Measurements from ENCODE around the gene SIMC1. TPM values are rescaled to one million over a fixed set of nuclear protein-coding genes. Genes with fewer than 3 reads are reported as not detected.
"Not testable (repeated sequence)": the region's sequence is repeated elsewhere in the genome, so short reads cannot be mapped to it uniquely, and the experiment has no call there.

The SIMC1 gene
- polyA plus RNA-seq, 3 donors: 3.4 to 5.3 (median 4.2) TPM

DNA sequence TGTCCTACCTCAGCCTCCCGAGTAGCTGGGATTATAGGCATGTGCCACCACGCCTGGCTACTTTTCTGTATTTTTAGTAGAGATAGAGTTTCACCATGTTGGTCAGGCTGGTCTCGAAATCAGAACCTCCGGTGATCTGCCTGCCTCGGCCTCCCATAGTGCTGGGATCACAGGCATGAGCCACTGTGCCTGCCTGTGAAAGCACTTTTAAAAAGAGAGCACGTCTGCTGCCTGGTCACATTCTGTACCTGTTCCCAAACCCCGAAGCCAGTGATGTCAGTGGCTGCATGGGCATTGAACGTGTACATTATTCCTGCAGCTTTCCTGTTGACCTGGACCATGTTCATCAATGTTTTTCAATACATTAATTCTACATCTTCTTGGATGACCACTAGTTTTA lies 35.1 kb upstream of the SIMC1 start:
- 76 to 77% (median 77%) methylated on average over 8 of the region's 8 CpGs for WGBS, 3 donors
- H3K27ac ChIP-seq (ENCODE audit: low read depth, low read length): no peak overlapping the region

DNA sequence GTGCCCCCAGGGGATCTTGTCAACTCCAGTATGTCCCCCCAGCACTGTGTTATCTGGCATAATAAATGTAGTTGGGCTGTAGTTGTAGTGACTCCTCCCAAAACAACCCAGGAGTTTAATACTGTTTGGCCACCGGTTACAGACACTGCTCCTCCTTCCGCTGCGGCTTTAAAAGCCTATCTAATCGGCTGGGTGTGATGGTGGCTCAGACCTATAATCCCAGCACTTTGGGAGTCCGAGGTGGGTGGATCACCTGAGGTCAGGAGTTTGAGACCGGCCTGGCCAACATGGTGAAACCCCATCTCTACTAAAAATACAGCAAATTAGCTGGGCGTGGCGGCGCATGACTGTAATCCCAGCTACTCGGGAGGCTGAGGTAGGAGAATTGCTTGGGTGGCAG lies 34.7 kb upstream of the SIMC1 start:
- not testable (repeated sequence) for H3K27ac ChIP-seq (ENCODE audit: low read depth, low read length)
- WGBS, 3 donors: 83 to 89% (median 88%) methylated on average over 10 of the region's 10 CpGs

- H3K27ac ChIP-seq (ENCODE audit: low read depth, low read length): not testable (repeated sequence)
- 84 to 89% (median 88%) methylated on average over 19 to 23 of the region's 23 CpGs for whole genome bisulfite sequencing, 3 donors
Measured at GRCh38 chr5:176214466-176215021, 23.7 kb upstream of the SIMC1 start.

GRCh38 chr5:176216393-176216916 lies 21.8 kb upstream of the SIMC1 start:
- not testable (repeated sequence) for H3K27ac ChIP-seq (ENCODE audit: low read depth, low read length)
- 42 to 57% (median 53%) methylated on average over 9 of the region's 9 CpGs for WGBS, 3 donors

DNA sequence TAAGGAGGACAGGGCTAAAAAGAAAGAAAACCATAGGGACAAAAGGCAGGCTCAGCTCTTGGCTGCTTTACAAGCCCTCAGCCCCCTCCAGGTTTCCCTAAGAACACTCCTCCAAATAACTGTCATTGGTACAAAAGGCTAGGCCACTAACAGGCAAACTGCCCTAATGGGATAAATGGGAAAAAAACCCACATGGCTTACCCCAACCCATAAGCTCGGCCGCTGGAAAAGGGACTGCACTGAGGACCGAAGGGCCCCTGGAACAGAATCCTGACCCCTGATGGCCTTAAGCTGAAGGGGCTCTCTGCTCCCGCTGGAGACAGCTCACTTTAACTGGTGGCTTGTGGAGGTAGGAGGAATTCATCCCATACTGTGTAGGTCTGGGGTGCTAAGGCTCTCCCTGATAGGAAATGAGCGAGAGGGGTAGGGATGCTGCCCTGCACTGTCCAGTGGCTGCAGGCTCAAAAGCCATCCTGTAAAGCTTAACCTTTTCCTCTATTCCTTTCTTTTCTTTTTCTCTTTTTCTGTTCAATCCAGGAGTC lies 21.0 kb upstream of the SIMC1 start:
- 65 to 86% (median 77%) methylated on average over 3 to 5 of the region's 5 CpGs for WGBS, 3 donors
- not testable (repeated sequence) for H3K27ac ChIP-seq (ENCODE audit: low read depth, low read length)

DNA sequence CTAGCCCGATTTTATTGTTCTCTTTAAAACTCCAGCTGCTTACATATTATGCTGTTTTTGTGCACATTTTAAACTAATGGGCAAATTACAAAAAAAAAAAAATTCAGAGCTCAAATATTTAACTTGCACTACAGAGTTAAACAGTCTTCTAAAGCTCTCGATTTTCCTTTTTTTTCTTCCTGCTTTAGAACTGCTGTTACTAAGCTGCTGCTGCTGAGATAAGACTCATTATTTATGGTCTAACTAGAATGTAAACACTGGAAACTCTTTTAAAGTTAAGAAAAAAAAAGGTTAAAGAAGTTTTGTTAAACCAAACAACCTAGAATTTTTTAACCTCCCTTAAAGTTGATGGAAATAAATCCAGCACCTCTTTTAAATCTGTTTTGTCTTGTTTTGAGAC lies 20.5 kb upstream of the SIMC1 start:
- 4 to 30% (median 27%) methylated on average over 2 of the region's 2 CpGs for WGBS, 3 donors

GRCh38 chr5:176222006-176222405 lies 16.2 kb upstream of the SIMC1 start:
- 97 to 98% (median 97%) methylated on average over 25 to 36 of the region's 38 CpGs for WGBS, 3 donors
- not testable (repeated sequence) for H3K27ac ChIP-seq (ENCODE audit: low read depth, low read length)

More for the DNA sequence above, 20.5 kb upstream of the SIMC1 start:
- H3K27ac ChIP-seq (ENCODE audit: low read depth, low read length): not testable (repeated sequence)

- WGBS, 3 donors: 25 to 60% (median 56%) methylated on average over 1 of the region's 1 CpG
- not testable (repeated sequence) for H3K27ac ChIP-seq (ENCODE audit: low read depth, low read length)
Measured at GRCh38 chr5:176228358-176228757, 9.9 kb upstream of the SIMC1 start.

- H3K27ac ChIP-seq (ENCODE audit: low read depth, low read length): not testable (repeated sequence)
- WGBS, 3 donors: 86 to 91% methylated on average over 5 of the region's 5 CpGs; no CpG with 5 or more reads in 1 of the 3 donors
Measured at GRCh38 chr5:176233253-176233652, 5.0 kb upstream of the SIMC1 start.

- WGBS, 3 donors: 0 to 4% (median 0%) methylated on average over 1 of the region's 1 CpG
Measured at GRCh38 chr5:176235155-176235554, 3.1 kb upstream of the SIMC1 start.

DNA sequence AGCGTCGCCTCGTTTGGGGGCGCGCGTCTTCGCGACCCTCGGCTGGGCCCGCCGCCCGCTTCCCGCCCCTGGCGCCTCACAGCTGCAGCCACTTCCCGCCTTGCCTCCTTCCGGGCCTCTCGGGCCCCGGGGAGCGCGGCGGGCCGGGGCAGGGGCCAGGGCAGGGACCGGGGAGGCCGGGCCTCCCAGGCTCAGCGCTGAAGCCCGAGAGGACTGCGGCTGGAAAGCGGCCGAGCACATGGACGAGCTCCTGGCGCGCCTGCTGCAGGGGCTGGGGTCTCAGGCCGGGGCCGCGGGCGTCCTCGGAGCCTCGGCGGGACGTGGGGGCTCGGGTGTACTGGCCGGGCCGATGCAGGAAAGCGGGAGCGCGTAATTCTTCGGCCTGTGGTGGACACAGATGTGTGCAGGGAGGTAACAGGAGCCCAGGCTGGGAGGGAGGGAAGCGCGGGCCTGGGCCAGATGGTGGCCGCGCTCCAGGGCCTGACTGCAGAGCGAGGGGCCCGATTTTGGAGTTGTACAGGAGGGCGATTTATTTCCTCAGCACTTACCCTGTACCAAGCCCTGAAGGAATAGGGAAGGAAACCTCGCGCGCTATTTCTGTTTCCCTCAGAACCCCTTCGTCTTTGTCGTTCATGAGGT lies 540 bp downstream of the SIMC1 start:
- H3K27ac ChIP-seq (ENCODE audit: low read depth, low read length): not testable (repeated sequence)
- WGBS, 3 donors: 0% methylated on average over 6 of the region's 59 CpGs; no CpG with 5 or more reads in 2 of the 3 donors

More at GRCh38 chr5:176235155-176235554, 3.1 kb upstream of the SIMC1 start:
- H3K27ac ChIP-seq (ENCODE audit: low read depth, low read length): not testable (repeated sequence)

- not testable (repeated sequence) for H3K27ac ChIP-seq (ENCODE audit: low read depth, low read length)
- no CpG with 5 or more reads among the region's 10 CpGs for WGBS, 3 donors
Measured at GRCh38 chr5:176239304-176239703, 1.1 kb downstream of the SIMC1 start.

DNA sequence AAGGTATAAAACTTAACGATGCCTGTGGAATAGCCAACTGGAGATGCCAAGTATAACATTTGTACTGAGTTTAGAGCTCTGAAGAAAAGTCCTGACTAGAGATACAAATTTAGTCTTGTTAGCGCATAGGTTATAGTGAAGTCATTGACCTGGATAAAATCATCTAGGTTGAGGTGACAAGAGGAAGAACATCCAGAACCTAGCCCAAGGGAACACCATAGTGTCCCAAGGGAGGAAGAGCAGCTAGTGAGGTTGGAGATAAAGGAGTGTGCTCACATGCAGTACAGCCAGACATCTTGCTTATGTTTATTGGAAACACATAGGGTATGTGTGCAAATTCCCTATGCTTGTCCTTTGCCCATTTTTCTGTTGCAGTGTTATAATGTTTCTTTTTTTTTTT lies 6.1 kb downstream of the SIMC1 start:
- H3K27ac ChIP-seq (ENCODE audit: low read depth, low read length): not testable (repeated sequence)
- WGBS, 3 donors: no CpG with 5 or more reads among the region's 2 CpGs

GRCh38 chr5:176245074-176245473 lies 6.8 kb downstream of the SIMC1 start:
- WGBS, 3 donors: 63 to 92% (median 64%) methylated on average over 2 to 4 of the region's 6 CpGs

GRCh38 chr5:176245489-176245888 lies 7.3 kb downstream of the SIMC1 start:
- not testable (repeated sequence) for H3K27ac ChIP-seq (ENCODE audit: low read depth, low read length)
- WGBS, 3 donors: 54 to 72% (median 72%) methylated on average over 4 of the region's 5 CpGs

More at GRCh38 chr5:176245074-176245473, 6.8 kb downstream of the SIMC1 start:
- H3K27ac ChIP-seq (ENCODE audit: low read depth, low read length): not testable (repeated sequence)

- not testable (repeated sequence) for H3K27ac ChIP-seq (ENCODE audit: low read depth, low read length)
Measured at GRCh38 chr5:176250691-176251090, 12.5 kb downstream of the SIMC1 start.

DNA sequence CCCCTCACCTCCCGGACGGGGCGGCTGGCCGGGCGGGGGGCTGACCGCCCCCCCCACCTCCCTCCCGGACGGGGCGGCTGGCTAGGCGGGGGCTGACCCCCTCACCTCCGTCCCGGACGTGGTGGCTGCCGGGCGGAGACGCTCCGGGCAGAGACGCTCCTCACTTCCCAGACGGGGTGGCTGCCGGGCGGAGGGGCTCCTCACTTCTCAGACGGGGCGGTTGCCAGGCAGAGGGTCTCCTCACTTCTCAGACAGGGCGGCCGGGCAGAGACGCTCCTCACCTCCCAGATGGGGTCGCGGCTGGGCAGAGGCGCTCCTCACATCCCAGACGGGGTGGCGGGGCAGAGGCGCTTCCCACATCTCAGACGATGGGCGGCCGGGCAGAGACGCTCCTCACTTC lies 13.9 kb downstream of the SIMC1 start:
- 97 to 100% (median 97%) methylated on average over 14 to 33 of the region's 36 CpGs for WGBS, 3 donors
- not testable (repeated sequence) for H3K27ac ChIP-seq (ENCODE audit: low read depth, low read length)

More at GRCh38 chr5:176250691-176251090, 12.5 kb downstream of the SIMC1 start:
- WGBS, 3 donors: 98% methylated on average over 2 of the region's 2 CpGs

- WGBS, 3 donors: 86 to 96% (median 96%) methylated on average over 8 of the region's 8 CpGs
- not testable (repeated sequence) for H3K27ac ChIP-seq (ENCODE audit: low read depth, low read length)
Measured at GRCh38 chr5:176253370-176254065, 15.3 kb downstream of the SIMC1 start.

DNA sequence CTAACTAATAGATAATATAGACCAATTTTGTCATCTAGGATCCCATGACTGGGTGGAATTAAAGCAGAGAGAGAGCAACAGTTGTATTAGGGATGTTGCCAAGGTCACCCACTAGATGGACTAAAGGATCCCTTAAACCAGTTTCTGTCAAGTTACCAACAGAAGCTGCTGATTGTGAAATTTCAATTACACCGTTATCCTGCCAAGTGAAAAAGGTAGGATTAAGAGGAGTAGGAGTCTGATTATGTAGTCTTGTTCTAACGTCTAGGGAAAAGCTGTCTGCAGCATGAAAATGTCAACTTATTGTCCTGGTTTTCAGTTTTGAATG lies 15.8 kb downstream of the SIMC1 start:
- not testable (repeated sequence) for H3K27ac ChIP-seq (ENCODE audit: low read depth, low read length)
- 21 to 70% (median 34%) methylated on average over 2 of the region's 2 CpGs for WGBS, 3 donors

Data from adipose tissue (tissue), 3 donors.